ENCODE measurements around the gene MRTFA. TPM values are rescaled to one million over a fixed set of nuclear protein-coding genes. Genes with fewer than 3 reads are reported as not detected.

Gene MRTFA
- polyA plus RNA-seq, 1 of the 3 experiments (the other 2 are of a cell fraction): 5.8 TPM

GRCh38 chr22:40580631-40581030 is 55.9 kb downstream of the MRTFA start:
- Histone ChIP-seq H4K20me1 (ENCODE audit: insufficient read depth) (no peaks in the 10 kb centered on the region), H3K36me3 (replicated peaks in 1 of 2; ENCODE audit: control insufficient read depth in 1 of 2, insufficient read depth in 2 of 2, low read length in 1 of 2) (no peaks in the 10 kb centered on the region), H3K9me3 (no peaks in the 10 kb centered on the region), H3K4me2 (no peak overlapping the region), H2AFZ (ENCODE audit: low read depth) (no peak overlapping the region), H3K4me3 (ENCODE audit: low read depth in 2 of 2, low read length in 1 of 2) (no peak overlapping the region), H3K27me3 (ENCODE audit: insufficient read depth) (no peaks in the 10 kb centered on the region), H3K79me2 (ENCODE audit: insufficient read depth) (peaks cover 53% of the 10 kb centered on the region), H3K4me1 (ENCODE audit: control insufficient read depth in 1 of 2, insufficient read depth in 2 of 2, low read depth in 1 of 2, low read length in 1 of 2) (no peaks in the 10 kb centered on the region; a peak in 1 of 4 replicates), H3K27ac (ENCODE audit: low read depth in 2 of 2, low read length in 1 of 2) (no peak overlapping the region), H3F3A (replicated peaks; ENCODE audit: insufficient read depth) (no peaks in the 10 kb centered on the region), H3K9ac (no peak overlapping the region), H3K9me2 (no peaks in the 10 kb centered on the region)
- no peak for DNase-seq
- WGBS (ENCODE audit: low lambda C conversion rate): 100% methylated on average over 1 of the region's 1 CpG
- POLR2A ChIA-PET: no interaction called here
- CTCF ChIA-PET: no interaction called here
- no peak for TF ChIP-seq GATA2 (CRISPR knock-in tag; IDR thresholded peaks at IDR 0.05)
- no peak for TF ChIP-seq SIN3A (IDR thresholded peaks at IDR 0.05; ENCODE audit: borderline replicate concordance, low read depth, low read length)
- no peak for TF ChIP-seq RAD21 (IDR thresholded peaks at IDR 0.05; ENCODE audit: low read length)
- no peak for TF ChIP-seq REST (IDR thresholded peaks at IDR 0.05; ENCODE audit: low read depth, low read length)
- TF ChIP-seq SMC3 (IDR thresholded peaks at IDR 0.05; ENCODE audit: low read depth, low read length): no peak
- TF ChIP-seq RXRA (IDR thresholded peaks at IDR 0.05; ENCODE audit: borderline replicate concordance, low read depth): no peak

GRCh38 chr22:40578171-40578570 is 58.3 kb downstream of the MRTFA start:
- WGBS (ENCODE audit: low lambda C conversion rate): 89% methylated on average over 3 of the region's 4 CpGs
- H3K36me3 ChIP-seq (replicated peaks in 1 of 2; ENCODE audit: control insufficient read depth in 1 of 2, insufficient read depth in 2 of 2, low read length in 1 of 2): no peaks in the 10 kb centered on the region
- no peaks in the 10 kb centered on the region for H4K20me1 ChIP-seq (ENCODE audit: insufficient read depth)
- DNase-seq: no peak
- ChIA-PET POLR2A (no interaction called here), CTCF (no interaction called here)
- H3K9me3 ChIP-seq: no peaks in the 10 kb centered on the region
- no peak overlapping the region for H3K4me3 ChIP-seq (ENCODE audit: low read depth in 2 of 2, low read length in 1 of 2)
- no peaks in the 10 kb centered on the region for H3K4me1 ChIP-seq (ENCODE audit: control insufficient read depth in 1 of 2, insufficient read depth in 2 of 2, low read depth in 1 of 2, low read length in 1 of 2)
- no peak overlapping the region for H3K4me2 ChIP-seq
- H2AFZ ChIP-seq (ENCODE audit: low read depth): no peak overlapping the region
- TF ChIP-seq NRF1 (IDR thresholded peaks at IDR 0.05; ENCODE audit: low read depth, low read length) (no peak), MAX (IDR thresholded peaks at IDR 0.05; ENCODE audit: low read depth) (no peak), MXI1 (IDR thresholded peaks at IDR 0.05; ENCODE audit: low read depth, low read length) (no peak), NFIC (IDR thresholded peaks at IDR 0.05; ENCODE audit: borderline replicate concordance) (no peak), GABPA (IDR thresholded peaks at IDR 0.05; ENCODE audit: low read depth) (no peak), TCF12 (IDR thresholded peaks at IDR 0.05) (no peak), SIN3A (IDR thresholded peaks at IDR 0.05; ENCODE audit: borderline replicate concordance, low read depth, low read length) (no peak), FOXJ3 (CRISPR knock-in tag; IDR thresholded peaks at IDR 0.05) (no peak), PBX3 (IDR thresholded peaks at IDR 0.05) (no peak), EZH2phosphoT487 (IDR thresholded peaks at IDR 0.05; ENCODE audit: borderline replicate concordance, low read depth) (no peak)
- no peak overlapping the region for H3K27ac ChIP-seq (ENCODE audit: low read depth in 2 of 2, low read length in 1 of 2)
- no peak overlapping the region for H3K9ac ChIP-seq
- no peaks in the 10 kb centered on the region for H3K9me2 ChIP-seq
- H3F3A ChIP-seq (replicated peaks; ENCODE audit: insufficient read depth): no peaks in the 10 kb centered on the region
- peaks cover 54% of the 10 kb centered on the region for H3K79me2 ChIP-seq (ENCODE audit: insufficient read depth)
- no peaks in the 10 kb centered on the region for H3K27me3 ChIP-seq (ENCODE audit: insufficient read depth)

Measured in SK-N-SH (cell line).